Esophagus squamous epithelium (tissue), 5 donors: Measurements from ENCODE around the gene LUZP1. TPM values are rescaled to one million over a fixed set of nuclear protein-coding genes. Genes with fewer than 3 reads are reported as not detected.

Experiments
- DNase-seq: peaks from one replicate; lab custom pipeline; 2025; lab: John Stamatoyannopoulos, UW
- H3K27ac ChIP-seq, 4 donors: fragments of 200-600 bp; sonication (generic); one replicate each; pipeline ENCODE4 v1.5.1; 2016 to 2019; ENCODE audit warnings: mild to moderate bottlenecking in 1 of 4
- H3K27me3 ChIP-seq, 4 donors: fragments of 200-600 bp; sonication (generic); 1 replicate in 3 of 4; 2 replicates in 1 of 4; pipeline versions ENCODE4 v1.5.1 to v1.6.0; 2017 to 2021; ENCODE audit warnings: antibody characterized with exemption in 1 of 4
- H3K36me3 ChIP-seq, 3 donors: fragments of 200-600 bp; sonication (generic); one replicate each; pipeline ENCODE4 v1.5.1; 2016 to 2019
- H3K4me1 ChIP-seq, 3 donors: fragments of 200-600 bp; sonication (generic); one replicate each; pipeline ENCODE4 v1.5.1; 2017 to 2019
- H3K4me3 ChIP-seq, 4 donors: fragments of 200-600 bp; sonication (generic); 1 replicate in 3 of 4; 2 replicates in 1 of 4; pipeline ENCODE4 v1.5.1; 2016 to 2019; ENCODE audit warnings: mild to moderate bottlenecking in 2 of 4, moderate library complexity in 1 of 4
- H3K9me3 ChIP-seq, 3 donors: fragments of 200-600 bp; sonication (generic); one replicate each; pipeline ENCODE4 v1.5.1; 2016 to 2019
- CTCF ChIP-seq, 6 experiments: fragments of 450-650 bp in 4 of 6; fragments of 200-600 bp in 2 of 6; sonication (generic) in 2 of 6; IDR thresholded peaks; one replicate each; pipeline ENCODE4 v1.5.1; 2016 to 2019; ENCODE audit warnings: antibody characterized with exemption in 6 of 6, mild to moderate bottlenecking in 4 of 6, moderate library complexity in 4 of 6
- POLR2A ChIP-seq, 4 donors: fragments of 450-650 bp; IDR thresholded peaks; one replicate each; pipeline ENCODE4 v1.6.1; 2017; ENCODE audit warnings: antibody characterized with exemption in 4 of 4, mild to moderate bottlenecking in 4 of 4, moderate library complexity in 3 of 4
- WGBS, 2 donors: methylation state at CpG; one replicate each; pipeline ENCODE4 v1.1.5; 2018; 5-methylcytosine and 5-hydroxymethylcytosine counted together
- intact Hi-C: fragments of 100-400 bp; cut with DNase I; formaldehyde crosslinking; loops from one replicate; pipeline ENCODE4 v1.15.0; 2022
- total RNA-seq, 4 donors: library from RNA; depleted of rRNA; stranded (reverse); fragments of >200 nt; gene quantifications; one replicate each; pipeline ENCODE4 v1.1.0, GENCODE V29; 2016
- donor health status: DM: yes; HTN: yes; CAD: no.

Gene LUZP1
- total RNA-seq, 4 donors from 2014 or later = 16.9 to 18.7 (median 17.9) TPM

GRCh38 chr1:23085696-23086095 lies 83.0 kb downstream of the LUZP1 start:
- no peaks in the 10 kb centered on the region for H3K27me3 ChIP-seq
- H3K27ac ChIP-seq = no peak overlapping the region
- no peak for DNase-seq
- intact Hi-C loops = loop anchor here (10.0 kb wide), 1 partner anchor 111 kb away; the partner anchor contains the start of gene LACTBL1
- H3K36me3 ChIP-seq = peaks cover 11 to 100% (median 39%) of the 10 kb centered on the region in 3 donors
- H3K9me3 ChIP-seq = no peaks in the 10 kb centered on the region
- peaks cover 0 to 8% (median 0%) of the 10 kb centered on the region in 3 donors for H3K4me1 ChIP-seq
- 70 to 78% methylated on average over 3 of the region's 3 CpGs for WGBS, 2 donors
- no peak for TF ChIP-seq CTCF (IDR thresholded peaks at IDR 0.05)
- no peak for TF ChIP-seq POLR2A (IDR thresholded peaks at IDR 0.05)
- no peak overlapping the region for H3K4me3 ChIP-seq

GRCh38 chr1:23084880-23085279 lies 83.8 kb downstream of the LUZP1 start:
- peaks cover 11 to 100% (median 40%) of the 10 kb centered on the region in 3 donors for H3K36me3 ChIP-seq
- no peaks in the 10 kb centered on the region for H3K9me3 ChIP-seq
- 87% methylated on average over 7 to 8 of the region's 8 CpGs for WGBS, 2 donors
- H3K27me3 ChIP-seq = no peaks in the 10 kb centered on the region
- H3K4me1 ChIP-seq = peaks cover 0 to 8% (median 0%) of the 10 kb centered on the region in 3 donors
- DNase-seq = no peak
- intact Hi-C loops = loop anchor here (10.0 kb wide), 1 partner anchor 110 kb away; the partner anchor contains the start of gene LACTBL1
- no peak overlapping the region for H3K4me3 ChIP-seq
- H3K27ac ChIP-seq = no peak overlapping the region
- TF ChIP-seq CTCF (IDR thresholded peaks at IDR 0.05) (no peak), POLR2A (IDR thresholded peaks at IDR 0.05) (no peak)

- H3K36me3 ChIP-seq = peaks cover 11 to 100% (median 43%) of the 10 kb centered on the region in 3 donors
- 78 to 81% methylated on average over 5 of the region's 5 CpGs for WGBS, 2 donors
- peak overlapping the region in 2 of 4 donors; percentile 4 to 13 for H3K27ac ChIP-seq
Measured at GRCh38 chr1:23083714-23084480, 84.8 kb downstream of the LUZP1 start.

GRCh38 chr1:23081376-23081775 lies 87.3 kb downstream of the LUZP1 start:
- Histone ChIP-seq H3K9me3 (no peaks in the 10 kb centered on the region), H3K27ac (no peak overlapping the region), H3K4me3 (no peak overlapping the region), H3K27me3 (no peaks in the 10 kb centered on the region), H3K36me3 (peaks cover 0 to 100% (median 35%) of the 10 kb centered on the region in 3 donors), H3K4me1 (peaks cover 0 to 8% (median 0%) of the 10 kb centered on the region in 3 donors)
- DNase-seq = no peak
- WGBS, 2 donors = 79 to 87% methylated on average over 3 of the region's 3 CpGs
- intact Hi-C loops = loop anchor here (10.0 kb wide), 1 partner anchor 107 kb away; the partner anchor contains the start of gene LACTBL1
- TF ChIP-seq POLR2A (IDR thresholded peaks at IDR 0.05) (no peak), CTCF (IDR thresholded peaks at IDR 0.05) (peak in 4 of 6 experiments; percentile 11 to 45 (median 26))

More at GRCh38 chr1:23083714-23084480, 84.8 kb downstream of the LUZP1 start:
- Histone ChIP-seq H3K27me3 (no peaks in the 10 kb centered on the region), H3K4me1 (peaks cover 0 to 8% (median 0%) of the 10 kb centered on the region in 3 donors), H3K4me3 (no peak overlapping the region), H3K9me3 (no peaks in the 10 kb centered on the region)
- DNase-seq = no peak
- intact Hi-C loops = loop anchor here (10.0 kb wide), 1 partner anchor 109 kb away; the partner anchor contains the start of gene LACTBL1
- TF ChIP-seq CTCF (IDR thresholded peaks at IDR 0.05) = no peak
- no peak for TF ChIP-seq POLR2A (IDR thresholded peaks at IDR 0.05)

- TF ChIP-seq CTCF (IDR thresholded peaks at IDR 0.05) (no peak), POLR2A (IDR thresholded peaks at IDR 0.05) (no peak)
- peaks cover 0 to 95% (median 35%) of the 10 kb centered on the region in 3 donors for H3K36me3 ChIP-seq
- H3K27me3 ChIP-seq = no peaks in the 10 kb centered on the region
- H3K4me3 ChIP-seq = no peak overlapping the region
- H3K9me3 ChIP-seq = no peaks in the 10 kb centered on the region
- H3K27ac ChIP-seq = no peak overlapping the region
- 79 to 91% methylated on average over 2 to 3 of the region's 3 CpGs for WGBS, 2 donors
- peaks cover 0 to 8% (median 0%) of the 10 kb centered on the region in 3 donors for H3K4me1 ChIP-seq
- intact Hi-C loops = loop anchor here (10.0 kb wide), 1 partner anchor 106 kb away; the partner anchor contains the start of gene LACTBL1
- no peak for DNase-seq
Measured at GRCh38 chr1:23080885-23081284, 87.8 kb downstream of the LUZP1 start.
